ENCODE data around the gene RBMX2. TPM values are rescaled to one million over a fixed set of nuclear protein-coding genes. Genes with fewer than 3 reads are reported as not detected.
"Not testable (repeated sequence)": the region's sequence is repeated elsewhere in the genome, so short reads cannot be mapped to it uniquely, and the experiment has no call there.

The RBMX2 gene
- total and polyA plus RNA-seq, 2 experiments from 2014 or later = 15.3 to 17.8 TPM

DNA sequence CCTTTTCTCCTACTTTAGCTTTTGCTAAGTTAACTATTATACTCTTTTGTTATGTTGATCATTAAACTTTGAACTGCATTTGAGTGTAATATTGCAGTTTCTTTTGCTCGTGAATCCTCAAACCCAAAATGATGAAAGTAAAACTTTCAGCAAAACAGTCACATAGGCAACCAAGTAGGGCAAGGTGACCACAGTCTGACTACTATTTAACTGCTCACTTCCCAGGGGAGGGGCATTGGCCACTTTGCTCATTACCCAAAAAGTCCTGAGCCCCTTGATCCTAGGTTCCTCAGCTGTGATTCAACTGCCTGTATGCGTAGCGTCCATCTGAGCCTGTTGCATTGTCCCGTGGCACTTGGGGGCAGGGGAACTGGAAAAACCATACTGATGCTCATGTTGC lies 17.0 kb downstream of the RBMX2 start:
- Histone ChIP-seq H3K79me2 (no peaks in the 10 kb centered on the region), H3K36me3 (replicated peaks; ENCODE audit: insufficient read depth, low read depth) (no peaks in the 10 kb centered on the region), H2AFZ (no peak overlapping the region), H3K4me1 (ENCODE audit: insufficient read depth) (no peaks in the 10 kb centered on the region), H4K20me1 (ENCODE audit: insufficient read depth, poor library complexity, severe bottlenecking) (no peaks in the 10 kb centered on the region), H3K27me3 (no peaks in the 10 kb centered on the region), H3K27ac (no peak overlapping the region), H3K9me3 (ENCODE audit: low read depth) (no peaks in the 10 kb centered on the region), H3K4me2 (no peak overlapping the region), H3K9me2 (replicated peaks; ENCODE audit: insufficient read depth) (no peaks in the 10 kb centered on the region), H3K4me3 (no peak overlapping the region)
- DNase-seq (ENCODE audit: low spot score) = no peak
- 79% methylated on average over 4 of the region's 4 CpGs for WGBS (ENCODE audit: low lambda C conversion rate, missing lambda C conversion rate)
- TF ChIP-seq EZH2 (IDR thresholded peaks at IDR 0.05; ENCODE audit: borderline replicate concordance) (no peak), EZH2phosphoT487 (IDR thresholded peaks at IDR 0.05; ENCODE audit: low read depth, severe bottlenecking, unreplicated experiment) (no peak), CTCF (IDR thresholded peaks at IDR 0.05; ENCODE audit: poor library complexity) (no peak)

- Histone ChIP-seq H4K20me1 (ENCODE audit: insufficient read depth, poor library complexity, severe bottlenecking) (no peaks in the 10 kb centered on the region), H3K27me3 (no peaks in the 10 kb centered on the region), H3K79me2 (no peaks in the 10 kb centered on the region), H3K9me2 (replicated peaks; ENCODE audit: insufficient read depth) (no peaks in the 10 kb centered on the region), H3K9me3 (ENCODE audit: low read depth) (no peaks in the 10 kb centered on the region), H3K36me3 (replicated peaks; ENCODE audit: insufficient read depth, low read depth) (no peaks in the 10 kb centered on the region), H2AFZ (no peak overlapping the region), H3K4me3 (no peak overlapping the region), H3K4me2 (no peak overlapping the region), H3K4me1 (ENCODE audit: insufficient read depth) (no peaks in the 10 kb centered on the region), H3K27ac (no peak overlapping the region)
- no peak for DNase-seq (ENCODE audit: low spot score)
- 70% methylated on average over 2 of the region's 2 CpGs for WGBS (ENCODE audit: low lambda C conversion rate, missing lambda C conversion rate)
- TF ChIP-seq EZH2 (IDR thresholded peaks at IDR 0.05; ENCODE audit: borderline replicate concordance) (no peak), EZH2phosphoT487 (IDR thresholded peaks at IDR 0.05; ENCODE audit: low read depth, severe bottlenecking, unreplicated experiment) (no peak), CTCF (IDR thresholded peaks at IDR 0.05; ENCODE audit: poor library complexity) (no peak)
These were observed 17.5 kb downstream of the RBMX2 start for GRCh38 chrX:130419263-130419662.

GRCh38 chrX:130426531-130426930 lies 24.7 kb downstream of the RBMX2 start:
- TF ChIP-seq EZH2 (IDR thresholded peaks at IDR 0.05; ENCODE audit: borderline replicate concordance) = no peak
- no peak for TF ChIP-seq CTCF (IDR thresholded peaks at IDR 0.05; ENCODE audit: poor library complexity)
- no peak for TF ChIP-seq EZH2phosphoT487 (IDR thresholded peaks at IDR 0.05; ENCODE audit: low read depth, severe bottlenecking, unreplicated experiment)
- WGBS (ENCODE audit: low lambda C conversion rate, missing lambda C conversion rate) = 83% methylated on average over 6 of the region's 6 CpGs

DNA sequence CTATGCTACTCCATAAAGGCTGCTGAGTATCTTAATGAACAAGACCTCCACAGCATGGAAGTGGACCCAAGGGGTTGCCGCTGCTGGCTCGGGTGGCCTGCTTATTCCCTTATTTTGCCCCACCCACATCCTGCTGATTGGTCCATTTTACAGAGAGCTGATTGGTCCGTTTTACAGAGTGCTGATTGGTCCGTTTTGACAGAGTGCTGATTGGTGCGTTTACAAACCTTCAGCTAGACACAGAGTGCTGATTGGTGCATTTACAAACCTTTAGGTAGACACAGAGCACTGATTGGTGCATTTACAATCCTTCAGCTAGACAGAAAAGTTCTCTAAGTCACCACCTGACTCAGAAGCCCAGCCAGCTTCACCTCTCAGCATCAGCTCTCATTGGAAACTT lies 27.4 kb downstream of the RBMX2 start:
- H2AFZ ChIP-seq; H3K27me3 ChIP-seq; H3K4me1 ChIP-seq (ENCODE audit: insufficient read depth); H3K9me3 ChIP-seq (ENCODE audit: low read depth); H3K4me3 ChIP-seq; H3K36me3 ChIP-seq (replicated peaks; ENCODE audit: insufficient read depth, low read depth); H3K4me2 ChIP-seq; H3K9me2 ChIP-seq (replicated peaks; ENCODE audit: insufficient read depth); H4K20me1 ChIP-seq (ENCODE audit: insufficient read depth, poor library complexity, severe bottlenecking); H3K27ac ChIP-seq; H3K79me2 ChIP-seq; DNase-seq (ENCODE audit: low spot score): not testable (repeated sequence)
- WGBS (ENCODE audit: low lambda C conversion rate, missing lambda C conversion rate) = 64% methylated on average over 5 of the region's 5 CpGs

More at GRCh38 chrX:130426531-130426930, 24.7 kb downstream of the RBMX2 start:
- H3K4me1 ChIP-seq (ENCODE audit: insufficient read depth) = no peaks in the 10 kb centered on the region
- no peaks in the 10 kb centered on the region for H3K79me2 ChIP-seq
- DNase-seq (ENCODE audit: low spot score) = no peak
- no peaks in the 10 kb centered on the region for H3K9me3 ChIP-seq (ENCODE audit: low read depth)
- H3K36me3 ChIP-seq (replicated peaks; ENCODE audit: insufficient read depth, low read depth) = no peaks in the 10 kb centered on the region
- H4K20me1 ChIP-seq (ENCODE audit: insufficient read depth, poor library complexity, severe bottlenecking) = no peaks in the 10 kb centered on the region
- no peaks in the 10 kb centered on the region for H3K27me3 ChIP-seq
- H3K4me2 ChIP-seq = no peak overlapping the region
- H3K4me3 ChIP-seq = no peak overlapping the region
- no peak overlapping the region for H2AFZ ChIP-seq
- H3K27ac ChIP-seq = no peak overlapping the region
- no peaks in the 10 kb centered on the region for H3K9me2 ChIP-seq (replicated peaks; ENCODE audit: insufficient read depth)

Measured in hepatocyte (in vitro differentiated cells).